ENCODE measurements around the gene GPX2. TPM values are rescaled to one million over a fixed set of nuclear protein-coding genes. Genes with fewer than 3 reads are reported as not detected.

The GPX2 gene
- total and polyA plus RNA-seq, 2 of the 4 experiments (the other 2 are of a cell fraction): not detected

DNA sequence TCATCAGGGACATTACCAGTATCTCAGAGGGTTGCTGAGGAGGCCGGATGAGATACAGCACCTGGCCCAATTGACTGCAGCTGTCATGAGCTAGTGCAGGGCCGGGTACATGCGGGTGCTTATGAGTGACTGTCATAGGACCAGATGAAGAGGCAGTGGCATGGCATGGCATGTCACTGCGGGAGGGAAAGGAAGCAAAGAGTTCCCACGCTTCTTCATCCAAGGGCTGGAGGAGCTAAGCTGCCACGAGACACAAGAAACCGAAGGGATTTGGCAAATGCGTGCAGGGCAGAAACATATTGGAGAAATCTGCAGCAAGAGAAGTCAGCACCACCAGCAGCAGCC is 10.7 kb upstream of the GPX2 start:
- intact Hi-C loops (cut with micrococcal nuclease): no loop called here
- no peaks in the 10 kb centered on the region for H3K4me1 ChIP-seq (ENCODE audit: control insufficient read depth, insufficient read depth, low read length)
- H2BK5ac ChIP-seq (ENCODE audit: low read depth, low read length, poor library complexity, severe bottlenecking): no peak overlapping the region
- DNase-seq (no peak), ATAC-seq (ENCODE audit: low read depth) (no peak)
- no peak overlapping the region for H3K9ac ChIP-seq (ENCODE audit: low read depth, low read length)
- ChIA-PET POLR2A (ENCODE audit: unreplicated experiment) (no interaction called here), CTCF (no interaction called here)
- no peak overlapping the region for H2AFZ ChIP-seq (replicated peaks; ENCODE audit: low read length, poor library complexity)
- no peak overlapping the region for H3K4me2 ChIP-seq (ENCODE audit: low read depth, low read length)
- BruUV-seq (replicated peaks): no TSS peak
- TF ChIP-seq FOS (IDR thresholded peaks at IDR 0.05; ENCODE audit: low read depth, low read length) (no peak), RAD21 (IDR thresholded peaks at IDR 0.05; ENCODE audit: low read length) (no peak), CHD1 (IDR thresholded peaks at IDR 0.05; ENCODE audit: low read depth, low read length) (no peak), CEBPB (IDR thresholded peaks at IDR 0.05; ENCODE audit: low read depth, low read length) (no peak), NFE2L2 (IDR thresholded peaks at IDR 0.05; ENCODE audit: low read depth, low read length) (no peak), RFX5 (IDR thresholded peaks at IDR 0.05; ENCODE audit: low read depth, low read length) (no peak), SMC3 (IDR thresholded peaks at IDR 0.05; ENCODE audit: low read depth, low read length) (no peak), RCOR1 (IDR thresholded peaks at IDR 0.05; ENCODE audit: insufficient replicate concordance, low read length) (no peak), MXI1 (IDR thresholded peaks at IDR 0.05; ENCODE audit: borderline replicate concordance, low read depth, low read length) (no peak), MAFK (IDR thresholded peaks at IDR 0.05; ENCODE audit: low read depth, low read length) (no peak), POLR2A (IDR thresholded peaks at IDR 0.05; ENCODE audit: low read depth, low read length) (no peak), MAZ (IDR thresholded peaks at IDR 0.05; ENCODE audit: borderline replicate concordance, low read depth, low read length) (no peak), BHLHE40 (IDR thresholded peaks at IDR 0.05; ENCODE audit: low read depth, low read length) (no peak)
- TF ChIP-seq, protein P1, sequence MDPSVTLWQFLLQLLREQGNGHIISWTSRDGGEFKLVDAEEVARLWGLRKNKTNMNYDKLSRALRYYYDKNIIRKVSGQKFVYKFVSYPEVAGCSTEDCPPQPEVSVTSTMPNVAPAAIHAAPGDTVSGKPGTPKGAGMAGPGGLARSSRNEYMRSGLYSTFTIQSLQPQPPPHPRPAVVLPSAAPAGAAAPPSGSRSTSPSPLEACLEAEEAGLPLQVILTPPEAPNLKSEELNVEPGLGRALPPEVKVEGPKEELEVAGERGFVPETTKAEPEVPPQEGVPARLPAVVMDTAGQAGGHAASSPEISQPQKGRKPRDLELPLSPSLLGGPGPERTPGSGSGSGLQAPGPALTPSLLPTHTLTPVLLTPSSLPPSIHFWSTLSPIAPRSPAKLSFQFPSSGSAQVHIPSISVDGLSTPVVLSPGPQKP (IDR thresholded peaks at IDR 0.05; ENCODE audit: borderline replicate concordance, low read depth, low read length): no peak
- H4K91ac ChIP-seq (ENCODE audit: insufficient read depth, low read depth, low read length): no peak overlapping the region
- H2BK15ac ChIP-seq (ENCODE audit: low read depth, low read length): no peak overlapping the region
- no peak overlapping the region for H3K4ac ChIP-seq (ENCODE audit: low read depth, low read length)
- no peaks in the 10 kb centered on the region; a peak in 1 of 4 replicates for H3K79me1 ChIP-seq (ENCODE audit: low read depth in 1 of 2, low read length in 2 of 2)
- no peak overlapping the region for H3K4me3 ChIP-seq (ENCODE audit: insufficient read depth, low read depth, low read length)
- dilution Hi-C loops (cut with HindIII; ENCODE audit: low sequenced_read_pairs, unreplicated experiment): no loop called here
- H3K27ac ChIP-seq (ENCODE audit: insufficient read depth, low read length): no peak overlapping the region
- H4K5ac ChIP-seq (ENCODE audit: low read depth, low read length): no peak overlapping the region
- no peaks in the 10 kb centered on the region for H3K27me3 ChIP-seq (ENCODE audit: control insufficient read depth, insufficient read depth, low read length)
- in situ Hi-C loops (cut with MboI; ENCODE audit: low sequenced_read_pairs): no loop called here
- peaks cover 4% of the 10 kb centered on the region; the same call in 1 of the 2 replicates for H3K36me3 ChIP-seq (ENCODE audit: control insufficient read depth, insufficient read depth, low read length)
- WGBS, 2 experiments (ENCODE audit: extremely low coverage in 2 of 2, insufficient read length in 1 of 2): 98% methylated on average over 5 of the region's 8 CpGs; no CpG with 5 or more reads in 1 of the 2 experiments
- 0 out of 2 replicates have a peak, but pooled peaks cover 2% of the 10 kb centered on the region for H3K9me1 ChIP-seq (ENCODE audit: insufficient read depth, low read length)
- H2BK20ac ChIP-seq (ENCODE audit: low read depth, low read length): no peak overlapping the region
- H2AK9ac ChIP-seq (replicated peaks; ENCODE audit: low read depth, low read length, poor library complexity): no peak overlapping the region
- H4K20me1 ChIP-seq (ENCODE audit: insufficient read depth, low read length): no peaks in the 10 kb centered on the region
- H2BK120ac ChIP-seq (ENCODE audit: low read depth, low read length): no peak overlapping the region
- no peak overlapping the region for H2AK5ac ChIP-seq (ENCODE audit: low read depth, low read length)
- H4K8ac ChIP-seq (ENCODE audit: low read depth in 2 of 2, low read length in 2 of 2): no peak overlapping the region
- H3K14ac ChIP-seq (replicated peaks; ENCODE audit: low read depth, low read length): no peak overlapping the region
- H3K9me3 ChIP-seq (ENCODE audit: control insufficient read depth, insufficient read depth, low read length): no peaks in the 10 kb centered on the region
- H3K23ac ChIP-seq (ENCODE audit: low read depth, low read length): no peak overlapping the region
- no peak overlapping the region for H3K18ac ChIP-seq (ENCODE audit: low read depth, low read length)
- no peak overlapping the region for H3K56ac ChIP-seq (ENCODE audit: extremely low read depth, insufficient read depth, low read length)
